HEK293T (cell line): ENCODE results near the gene INSRR.

Source experiments
- BHLHE40 ChIP-seq: fragments of 450-650 bp; IDR thresholded peaks from 2 replicates; pipeline ENCODE4 v1.6.1; 2016; ENCODE audit warnings: mild to moderate bottlenecking, moderate library complexity, borderline replicate concordance
- FOXA1 ChIP-seq: fragments of 450-650 bp; IDR thresholded peaks from 2 replicates; pipeline ENCODE4 v1.6.1; 2016; ENCODE audit warnings: mild to moderate bottlenecking
- FOXK2 ChIP-seq: fragments of 450-650 bp; IDR thresholded peaks from 2 replicates; pipeline ENCODE4 v1.6.1; 2016; ENCODE audit warnings: mild to moderate bottlenecking
- FOXM1 ChIP-seq: fragments of 450-650 bp; IDR thresholded peaks from 2 replicates; pipeline ENCODE4 v1.6.1; 2017; ENCODE audit warnings: mild to moderate bottlenecking, borderline replicate concordance
- LEF1 ChIP-seq: fragments of 450-650 bp; IDR thresholded peaks from 2 replicates; pipeline ENCODE4 v1.6.1; 2017; ENCODE audit warnings: mild to moderate bottlenecking, borderline replicate concordance
- NFRKB ChIP-seq: fragments of 450-650 bp; IDR thresholded peaks from 2 replicates; pipeline ENCODE4 v1.6.1; 2016; ENCODE audit warnings: mild to moderate bottlenecking, moderate library complexity
- PKNOX1 ChIP-seq: fragments of 450-650 bp; IDR thresholded peaks from 2 replicates; pipeline ENCODE4 v1.6.1; 2016
- SP1 ChIP-seq: fragments of 450-650 bp; IDR thresholded peaks from 2 replicates; pipeline ENCODE4 v1.6.1; 2017
- SUZ12 ChIP-seq: fragments of 450-650 bp; IDR thresholded peaks from 2 replicates; pipeline ENCODE4 v1.6.1; 2016; ENCODE audit warnings: mild to moderate bottlenecking
- TARDBP ChIP-seq: fragments of 450-650 bp; IDR thresholded peaks from 2 replicates; pipeline ENCODE4 v1.6.1; 2016
- ZNF384 ChIP-seq: fragments of 450-650 bp; IDR thresholded peaks from 2 replicates; pipeline ENCODE4 v1.6.1; 2016

GRCh38 chr1:156803086-156803851 lies 55.6 kb downstream of the INSRR start:
- TF ChIP-seq FOXK2 = no peak
- no peak for TF ChIP-seq LEF1
- no peak for TF ChIP-seq ZNF384
- TF ChIP-seq FOXM1 = no peak
- no peak for TF ChIP-seq SP1
- TF ChIP-seq TARDBP = no peak
- TF ChIP-seq SUZ12 = no peak
- no peak for TF ChIP-seq BHLHE40
- TF ChIP-seq PKNOX1 = no peak
- no peak for TF ChIP-seq NFRKB
- no peak for TF ChIP-seq FOXA1
